DND-41 (cell line): ENCODE data around the gene TRIM67.

Source experiments
- EZH2 ChIP-seq: IDR thresholded peaks from 3 replicates; pipeline ENCODE4 v1.6.1; 2012; ENCODE audit warnings: borderline replicate concordance, low read depth, mild to moderate bottlenecking, moderate library complexity, low read length, inconsistent platforms; ENCODE audit not compliant: severe bottlenecking
- TF ChIP-seq, protein P1 (sequence below): IDR thresholded peaks from 2 replicates; pipeline ENCODE4 v1.5.1; 2012; ENCODE audit warnings: borderline replicate concordance, low read length, moderate library complexity, mild to moderate bottlenecking; ENCODE audit not compliant: poor library complexity, severe bottlenecking; ENCODE audit errors: extremely low read depth

- TF ChIP-seq, protein P1, sequence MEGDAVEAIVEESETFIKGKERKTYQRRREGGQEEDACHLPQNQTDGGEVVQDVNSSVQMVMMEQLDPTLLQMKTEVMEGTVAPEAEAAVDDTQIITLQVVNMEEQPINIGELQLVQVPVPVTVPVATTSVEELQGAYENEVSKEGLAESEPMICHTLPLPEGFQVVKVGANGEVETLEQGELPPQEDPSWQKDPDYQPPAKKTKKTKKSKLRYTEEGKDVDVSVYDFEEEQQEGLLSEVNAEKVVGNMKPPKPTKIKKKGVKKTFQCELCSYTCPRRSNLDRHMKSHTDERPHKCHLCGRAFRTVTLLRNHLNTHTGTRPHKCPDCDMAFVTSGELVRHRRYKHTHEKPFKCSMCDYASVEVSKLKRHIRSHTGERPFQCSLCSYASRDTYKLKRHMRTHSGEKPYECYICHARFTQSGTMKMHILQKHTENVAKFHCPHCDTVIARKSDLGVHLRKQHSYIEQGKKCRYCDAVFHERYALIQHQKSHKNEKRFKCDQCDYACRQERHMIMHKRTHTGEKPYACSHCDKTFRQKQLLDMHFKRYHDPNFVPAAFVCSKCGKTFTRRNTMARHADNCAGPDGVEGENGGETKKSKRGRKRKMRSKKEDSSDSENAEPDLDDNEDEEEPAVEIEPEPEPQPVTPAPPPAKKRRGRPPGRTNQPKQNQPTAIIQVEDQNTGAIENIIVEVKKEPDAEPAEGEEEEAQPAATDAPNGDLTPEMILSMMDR, result no peak
- no peak for TF ChIP-seq EZH2
Measured at GRCh38 chr1:231134624-231135023, 27.2 kb upstream of the TRIM67 start.
